ENCODE results near the gene CAPN8. TPM values are rescaled to one million over a fixed set of nuclear protein-coding genes. Genes with fewer than 3 reads are reported as not detected.

The CAPN8 gene
- total and polyA plus RNA-seq, 2 donors from 2014 or later, result 0.84 to 56.1 TPM

DNA sequence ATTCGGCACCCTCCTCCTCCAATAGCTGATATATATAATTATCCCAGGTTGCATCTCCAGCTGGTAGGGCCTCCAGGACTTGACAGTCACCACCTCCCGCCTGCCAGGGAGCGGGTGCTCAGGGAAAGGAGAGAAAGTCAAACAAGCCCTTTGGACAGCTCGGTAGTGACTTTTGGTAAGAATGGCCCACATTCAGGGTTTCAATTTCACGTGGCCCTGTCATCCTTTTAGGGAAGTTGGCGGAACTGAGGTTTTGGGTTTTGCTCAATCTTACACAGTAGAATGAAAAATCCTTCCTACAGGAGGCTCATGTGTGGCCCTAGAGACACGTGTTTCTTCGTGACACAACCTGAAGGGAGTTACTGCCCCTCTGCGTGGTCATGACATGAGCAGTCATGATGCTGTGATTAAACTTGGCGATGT, 44.2 kb downstream of the CAPN8 start:
- DNase-seq, result no peak
- H3K36me3 ChIP-seq (ENCODE audit: control insufficient read depth in 2 of 3, insufficient read depth in 3 of 3, low read length in 3 of 3), result no peaks in the 10 kb centered on the region
- no peaks in the 10 kb centered on the region for H3K27me3 ChIP-seq (ENCODE audit: control insufficient read depth, insufficient read depth, low read length)
- H3K27ac ChIP-seq (ENCODE audit: low read depth in 2 of 2, low read length in 2 of 2), result no peak overlapping the region
- no peak for FAIRE-seq
- TF ChIP-seq, protein P1, sequence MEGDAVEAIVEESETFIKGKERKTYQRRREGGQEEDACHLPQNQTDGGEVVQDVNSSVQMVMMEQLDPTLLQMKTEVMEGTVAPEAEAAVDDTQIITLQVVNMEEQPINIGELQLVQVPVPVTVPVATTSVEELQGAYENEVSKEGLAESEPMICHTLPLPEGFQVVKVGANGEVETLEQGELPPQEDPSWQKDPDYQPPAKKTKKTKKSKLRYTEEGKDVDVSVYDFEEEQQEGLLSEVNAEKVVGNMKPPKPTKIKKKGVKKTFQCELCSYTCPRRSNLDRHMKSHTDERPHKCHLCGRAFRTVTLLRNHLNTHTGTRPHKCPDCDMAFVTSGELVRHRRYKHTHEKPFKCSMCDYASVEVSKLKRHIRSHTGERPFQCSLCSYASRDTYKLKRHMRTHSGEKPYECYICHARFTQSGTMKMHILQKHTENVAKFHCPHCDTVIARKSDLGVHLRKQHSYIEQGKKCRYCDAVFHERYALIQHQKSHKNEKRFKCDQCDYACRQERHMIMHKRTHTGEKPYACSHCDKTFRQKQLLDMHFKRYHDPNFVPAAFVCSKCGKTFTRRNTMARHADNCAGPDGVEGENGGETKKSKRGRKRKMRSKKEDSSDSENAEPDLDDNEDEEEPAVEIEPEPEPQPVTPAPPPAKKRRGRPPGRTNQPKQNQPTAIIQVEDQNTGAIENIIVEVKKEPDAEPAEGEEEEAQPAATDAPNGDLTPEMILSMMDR (IDR thresholded peaks at IDR 0.05; ENCODE audit: borderline replicate concordance, extremely low read depth, insufficient read depth), result no peak
- intact Hi-C loops (cut with DNase I), result no loop called here
- no peaks in the 10 kb centered on the region for H3K9me3 ChIP-seq (ENCODE audit: control insufficient read depth in 2 of 3, insufficient read depth in 1 of 3, low read length in 3 of 3)
- no peaks in the 10 kb centered on the region for H3K4me1 ChIP-seq (ENCODE audit: control insufficient read depth in 2 of 3, insufficient read depth in 2 of 3, low read depth in 1 of 3, low read length in 3 of 3)
- H3K4me3 ChIP-seq (ENCODE audit: low read length in 3 of 3), result no peak overlapping the region
- no peak overlapping the region for H3K9ac ChIP-seq (ENCODE audit: low read length in 3 of 3)

GRCh38 chr1:223620297-223620897, 45.1 kb downstream of the CAPN8 start:
- TF ChIP-seq, protein P1 (IDR thresholded peaks at IDR 0.05; ENCODE audit: borderline replicate concordance, extremely low read depth, insufficient read depth), result no peak
- Histone ChIP-seq H3K9me3 (ENCODE audit: control insufficient read depth in 2 of 3, insufficient read depth in 1 of 3, low read length in 3 of 3) (no peaks in the 10 kb centered on the region), H3K36me3 (ENCODE audit: control insufficient read depth in 2 of 3, insufficient read depth in 3 of 3, low read length in 3 of 3) (no peaks in the 10 kb centered on the region), H3K27me3 (ENCODE audit: control insufficient read depth, insufficient read depth, low read length) (no peaks in the 10 kb centered on the region), H3K4me1 (ENCODE audit: control insufficient read depth in 2 of 3, insufficient read depth in 2 of 3, low read depth in 1 of 3, low read length in 3 of 3) (no peaks in the 10 kb centered on the region), H3K9ac (ENCODE audit: low read length in 3 of 3) (no peak overlapping the region), H3K4me3 (ENCODE audit: low read length in 3 of 3) (no peak overlapping the region), H3K27ac (ENCODE audit: low read depth in 2 of 2, low read length in 2 of 2) (no peak overlapping the region)
- DNase-seq (no peak), FAIRE-seq (no peak)
- intact Hi-C loops (cut with DNase I), result no loop called here

GRCh38 chr1:223618680-223619079, 46.8 kb downstream of the CAPN8 start:
- intact Hi-C loops (cut with DNase I), result no loop called here

More at GRCh38 chr1:223618680-223619079, 46.8 kb downstream of the CAPN8 start:
- TF ChIP-seq, protein P1 (IDR thresholded peaks at IDR 0.05; ENCODE audit: borderline replicate concordance, extremely low read depth, insufficient read depth), result no peak
- no peak for FAIRE-seq
- Histone ChIP-seq H3K36me3 (ENCODE audit: control insufficient read depth in 2 of 3, insufficient read depth in 3 of 3, low read length in 3 of 3) (no peaks in the 10 kb centered on the region), H3K27me3 (ENCODE audit: control insufficient read depth, insufficient read depth, low read length) (no peaks in the 10 kb centered on the region), H3K27ac (ENCODE audit: low read depth in 2 of 2, low read length in 2 of 2) (no peak overlapping the region), H3K9me3 (ENCODE audit: control insufficient read depth in 2 of 3, insufficient read depth in 1 of 3, low read length in 3 of 3) (no peaks in the 10 kb centered on the region), H3K9ac (ENCODE audit: low read length in 3 of 3) (no peak overlapping the region), H3K4me3 (ENCODE audit: low read length in 3 of 3) (no peak overlapping the region), H3K4me1 (ENCODE audit: control insufficient read depth in 2 of 3, insufficient read depth in 2 of 3, low read depth in 1 of 3, low read length in 3 of 3) (no peaks in the 10 kb centered on the region)
- no peak for DNase-seq
